ENCODE measurements around the gene DNAJC5G.

GRCh38 chr2:27285481-27285880 lies 10.2 kb downstream of the DNAJC5G start:
- TF ChIP-seq CTCF (IDR thresholded peaks at IDR 0.05) (no peak), EZH2 (IDR thresholded peaks at IDR 0.05) (no peak), EZH2phosphoT487 (IDR thresholded peaks at IDR 0.05) (no peak)

Measured in neural progenitor cell (in vitro differentiated cells).